GM20000 (cell line): ENCODE data around the gene CEBPZ.
A peak's percentile ranks its signal among the peaks of the same experiment; 100 is the strongest.

ENCODE experiments used
- DNase-seq: peaks from one replicate; pipeline ENCODE4 v3.0.0; 2012; ENCODE audit warnings: low spot score
- TF ChIP-seq, protein P1 (sequence below): IDR thresholded peaks from 2 replicates; pipeline ENCODE4 v1.5.1; 2012; ENCODE audit warnings: mild to moderate bottlenecking, control low read depth; ENCODE audit errors: extremely low read depth, missing control alignments

Gene CEBPZ

DNA sequence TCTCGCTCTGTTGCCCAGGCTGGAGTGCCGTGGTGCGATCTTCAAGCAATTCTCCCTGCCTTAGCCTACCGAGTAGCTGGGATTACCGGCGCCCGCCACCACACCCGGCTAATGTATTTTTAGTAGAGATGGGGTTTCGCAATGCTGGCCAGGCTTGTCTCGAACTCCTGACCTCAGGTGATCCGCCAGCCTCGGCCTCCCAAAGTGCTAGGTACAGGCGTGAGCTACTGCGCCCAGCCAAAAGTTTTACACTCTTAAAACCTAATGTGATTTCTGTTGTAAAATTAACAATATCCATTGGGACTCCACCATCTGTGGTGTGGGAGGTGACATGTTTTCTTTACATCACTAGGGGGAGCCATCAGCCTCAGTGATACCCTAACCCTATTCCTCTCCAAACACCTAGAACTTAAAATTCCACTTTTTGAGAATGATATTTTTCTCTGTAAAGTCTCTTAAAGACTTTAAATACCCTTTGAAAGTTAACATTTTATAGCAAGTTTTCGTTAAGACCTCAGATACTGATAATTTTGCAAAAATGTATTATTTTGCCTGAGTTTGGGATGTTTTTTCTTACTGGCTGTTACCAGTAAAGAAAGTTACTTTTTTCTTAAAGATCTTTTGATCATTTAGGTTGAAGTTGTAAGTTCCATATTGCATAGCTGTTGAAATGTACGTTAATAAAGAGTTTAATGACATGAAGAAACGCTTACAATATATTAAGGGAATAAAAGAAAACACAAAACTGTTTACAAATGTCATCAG, 63.0 kb downstream of the CEBPZ start:
- DNase-seq, result peak; percentile 79
- TF ChIP-seq, protein P1, sequence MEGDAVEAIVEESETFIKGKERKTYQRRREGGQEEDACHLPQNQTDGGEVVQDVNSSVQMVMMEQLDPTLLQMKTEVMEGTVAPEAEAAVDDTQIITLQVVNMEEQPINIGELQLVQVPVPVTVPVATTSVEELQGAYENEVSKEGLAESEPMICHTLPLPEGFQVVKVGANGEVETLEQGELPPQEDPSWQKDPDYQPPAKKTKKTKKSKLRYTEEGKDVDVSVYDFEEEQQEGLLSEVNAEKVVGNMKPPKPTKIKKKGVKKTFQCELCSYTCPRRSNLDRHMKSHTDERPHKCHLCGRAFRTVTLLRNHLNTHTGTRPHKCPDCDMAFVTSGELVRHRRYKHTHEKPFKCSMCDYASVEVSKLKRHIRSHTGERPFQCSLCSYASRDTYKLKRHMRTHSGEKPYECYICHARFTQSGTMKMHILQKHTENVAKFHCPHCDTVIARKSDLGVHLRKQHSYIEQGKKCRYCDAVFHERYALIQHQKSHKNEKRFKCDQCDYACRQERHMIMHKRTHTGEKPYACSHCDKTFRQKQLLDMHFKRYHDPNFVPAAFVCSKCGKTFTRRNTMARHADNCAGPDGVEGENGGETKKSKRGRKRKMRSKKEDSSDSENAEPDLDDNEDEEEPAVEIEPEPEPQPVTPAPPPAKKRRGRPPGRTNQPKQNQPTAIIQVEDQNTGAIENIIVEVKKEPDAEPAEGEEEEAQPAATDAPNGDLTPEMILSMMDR, result peak; percentile 50

DNA sequence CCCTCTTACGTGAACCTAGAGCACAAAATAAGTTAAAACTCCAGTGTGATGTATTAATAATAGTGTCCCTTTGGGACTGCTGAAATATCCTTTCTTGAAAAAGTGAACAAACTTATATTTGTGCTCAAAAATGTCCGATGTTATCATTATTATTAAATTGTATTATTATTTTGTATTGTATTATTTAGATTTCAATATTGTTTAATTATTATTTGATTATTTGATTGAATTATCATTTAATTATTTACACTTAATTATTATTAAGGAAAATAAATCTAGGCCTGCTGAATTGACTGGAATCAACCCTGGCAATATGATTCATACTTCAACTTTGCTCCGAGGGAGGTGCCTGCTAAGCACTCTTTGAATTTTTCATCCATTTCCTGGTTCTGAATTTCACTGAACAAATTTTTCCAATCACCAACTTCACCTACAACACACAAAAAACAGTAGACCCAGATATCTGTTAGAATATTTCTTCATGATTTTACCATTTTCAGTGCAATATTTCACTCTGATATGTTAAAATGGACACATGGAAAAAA, 63.7 kb downstream of the CEBPZ start:
- DNase-seq, result no peak
- TF ChIP-seq, protein P1, result no peak

GRCh38 chr2:37164757-37165156, 66.6 kb downstream of the CEBPZ start:
- DNase-seq, result no peak
- TF ChIP-seq, protein P1, result no peak

GRCh38 chr2:37156857-37157714, 74.3 kb downstream of the CEBPZ start, which contains the start of gene EIF2AK2:
Gene EIF2AK2 (minus strand): TSS chr2:37156980. CDS start chr2:37147806, 9,174 bp downstream.
- TF ChIP-seq, protein P1, result no peak
- peak; percentile 99 for DNase-seq

DNA sequence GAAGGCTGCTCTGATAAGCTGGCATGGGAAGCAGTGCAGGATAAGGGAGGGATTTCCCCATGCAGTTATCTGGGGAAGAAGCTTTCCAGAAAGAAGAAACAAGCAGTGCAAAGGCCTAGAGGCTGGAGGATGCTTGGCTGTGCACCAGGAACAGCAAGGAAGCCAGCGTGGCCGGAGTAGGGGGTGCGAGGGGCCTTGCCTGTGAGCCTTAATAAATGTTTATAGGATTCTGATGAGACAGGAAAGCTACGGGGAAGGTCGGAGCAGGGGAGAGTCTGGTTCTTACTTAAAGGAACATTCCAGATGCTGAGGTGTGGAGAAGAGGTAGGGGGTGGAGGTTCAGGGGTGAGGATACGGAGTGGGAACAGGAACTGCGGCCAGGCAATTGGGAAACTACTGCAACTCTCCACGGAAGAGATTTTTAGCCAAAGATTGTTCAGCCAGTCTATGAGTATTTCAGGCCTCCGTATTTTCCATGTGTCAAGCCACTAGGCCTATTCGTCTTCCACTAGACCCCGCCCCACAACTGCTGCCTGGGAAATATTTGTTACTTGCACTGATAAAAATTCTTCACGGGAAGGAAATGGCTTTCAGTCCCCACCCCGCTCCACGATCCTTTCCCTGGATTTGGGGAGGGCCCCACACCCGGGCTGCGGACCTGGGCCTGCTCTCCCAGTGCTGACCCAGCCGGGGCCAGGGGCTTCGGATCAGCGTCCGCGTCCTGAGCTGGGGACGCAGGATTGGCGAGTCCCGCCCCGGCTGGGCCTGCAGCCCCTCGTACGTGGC, 75.1 kb downstream of the CEBPZ start:
- TF ChIP-seq, protein P1, result no peak
- no peak for DNase-seq

- DNase-seq, result peak; percentile 45
- TF ChIP-seq, protein P1, result no peak
Observed at GRCh38 chr2:37154785-37155184, 76.6 kb downstream of the CEBPZ start.
